ENCODE results near the gene SESTD1. TPM values are rescaled to one million over a fixed set of nuclear protein-coding genes. Genes with fewer than 3 reads are reported as not detected.
"Not testable (repeated sequence)": the region's sequence is repeated elsewhere in the genome, so short reads cannot be mapped to it uniquely, and the experiment has no call there.

SESTD1 gene
- total RNA-seq, 3 donors from 2014 or later = 54.1 to 137 (median 54.9) TPM

DNA sequence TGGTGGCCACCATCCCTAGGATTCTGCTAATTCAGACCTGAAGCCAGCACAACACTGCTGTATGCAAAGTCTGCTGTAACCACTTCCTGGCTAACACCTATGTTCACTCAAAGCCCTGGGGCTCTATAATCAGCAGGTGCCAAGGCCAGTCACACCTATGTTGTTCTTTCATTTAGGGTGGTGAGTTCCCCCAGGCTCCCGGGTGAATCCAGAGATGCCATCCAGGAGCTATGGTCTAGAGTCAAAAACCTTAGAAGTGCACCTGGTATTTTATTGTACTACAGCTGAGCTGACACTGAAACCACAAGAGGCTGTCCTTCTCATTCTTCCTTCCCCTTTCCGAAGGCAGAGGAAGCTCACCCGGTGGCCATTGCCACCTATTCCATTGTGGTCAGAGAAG lies 168.5 kb downstream of the SESTD1 start:
- TF ChIP-seq, protein P1, sequence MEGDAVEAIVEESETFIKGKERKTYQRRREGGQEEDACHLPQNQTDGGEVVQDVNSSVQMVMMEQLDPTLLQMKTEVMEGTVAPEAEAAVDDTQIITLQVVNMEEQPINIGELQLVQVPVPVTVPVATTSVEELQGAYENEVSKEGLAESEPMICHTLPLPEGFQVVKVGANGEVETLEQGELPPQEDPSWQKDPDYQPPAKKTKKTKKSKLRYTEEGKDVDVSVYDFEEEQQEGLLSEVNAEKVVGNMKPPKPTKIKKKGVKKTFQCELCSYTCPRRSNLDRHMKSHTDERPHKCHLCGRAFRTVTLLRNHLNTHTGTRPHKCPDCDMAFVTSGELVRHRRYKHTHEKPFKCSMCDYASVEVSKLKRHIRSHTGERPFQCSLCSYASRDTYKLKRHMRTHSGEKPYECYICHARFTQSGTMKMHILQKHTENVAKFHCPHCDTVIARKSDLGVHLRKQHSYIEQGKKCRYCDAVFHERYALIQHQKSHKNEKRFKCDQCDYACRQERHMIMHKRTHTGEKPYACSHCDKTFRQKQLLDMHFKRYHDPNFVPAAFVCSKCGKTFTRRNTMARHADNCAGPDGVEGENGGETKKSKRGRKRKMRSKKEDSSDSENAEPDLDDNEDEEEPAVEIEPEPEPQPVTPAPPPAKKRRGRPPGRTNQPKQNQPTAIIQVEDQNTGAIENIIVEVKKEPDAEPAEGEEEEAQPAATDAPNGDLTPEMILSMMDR (IDR thresholded peaks at IDR 0.05) = no peak
- H3K4me1 ChIP-seq = no peaks in the 10 kb centered on the region
- peaks cover 4 to 8% of the 10 kb centered on the region in 2 donors for H3K9me3 ChIP-seq
- no peaks in the 10 kb centered on the region for H3K36me3 ChIP-seq
- no peak overlapping the region for H3K27ac ChIP-seq
- no peak overlapping the region for H3K4me3 ChIP-seq
- no peaks in the 10 kb centered on the region for H3K27me3 ChIP-seq
- intact Hi-C loops (cut with DNase I; ENCODE audit: low total_unique reads) = no loop called here
- no peak for DNase-seq (ENCODE audit: low spot score in 2 of 2)

DNA sequence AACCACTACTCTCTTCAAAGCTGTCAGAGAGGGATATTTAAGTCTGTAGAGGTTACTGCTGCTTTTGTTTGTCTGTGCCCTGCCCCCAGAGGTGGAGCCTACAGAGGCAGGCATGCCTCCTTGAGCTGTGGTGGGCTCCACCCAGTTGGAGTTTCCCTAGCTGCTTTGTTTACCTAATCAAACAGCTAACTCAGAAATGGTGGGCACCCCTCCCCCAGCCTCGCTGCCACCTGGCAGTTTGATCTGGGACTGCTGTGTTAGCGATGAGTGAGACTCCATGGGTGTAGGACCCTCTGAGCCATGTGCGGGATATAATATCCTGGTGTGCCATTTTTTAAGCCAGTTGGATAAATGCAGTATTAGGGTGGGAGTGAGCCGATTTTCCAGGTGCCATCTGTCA lies 171.7 kb downstream of the SESTD1 start:
- intact Hi-C loops (cut with DNase I; ENCODE audit: low total_unique reads); DNase-seq (ENCODE audit: low spot score in 2 of 2); H3K9me3 ChIP-seq: not testable (repeated sequence)

DNA sequence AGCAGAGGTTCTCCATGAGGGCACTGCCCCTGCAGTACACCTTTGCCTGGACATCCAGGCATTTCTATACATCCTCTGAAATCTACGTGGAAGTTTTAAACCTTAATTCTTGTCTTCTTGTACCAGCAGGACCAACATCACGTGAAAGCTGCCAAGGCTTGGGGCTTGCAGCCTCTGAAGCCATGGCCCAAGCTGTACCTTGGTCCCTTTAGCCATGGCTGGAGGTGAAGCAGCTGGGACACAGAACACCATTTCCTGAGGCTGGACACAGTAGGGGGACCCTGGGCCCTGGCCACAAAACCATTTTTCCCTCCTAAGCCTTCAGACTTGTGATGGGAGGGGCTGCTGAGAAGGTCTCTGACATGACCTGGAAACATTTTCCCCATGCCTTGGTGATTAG lies 181.9 kb downstream of the SESTD1 start:
- H3K4me3 ChIP-seq = no peak overlapping the region
- peaks cover 0 to 5% of the 10 kb centered on the region in 2 donors for H3K9me3 ChIP-seq
- intact Hi-C loops (cut with DNase I; ENCODE audit: low total_unique reads) = no loop called here
- H3K27me3 ChIP-seq = no peaks in the 10 kb centered on the region
- H3K36me3 ChIP-seq = no peaks in the 10 kb centered on the region
- H3K27ac ChIP-seq = no peak overlapping the region
- TF ChIP-seq POLR2A (IDR thresholded peaks at IDR 0.05) = no peak
- no peaks in the 10 kb centered on the region for H3K4me1 ChIP-seq
- DNase-seq (ENCODE audit: low spot score in 2 of 2) = no peak

More for the DNA sequence above, 171.7 kb downstream of the SESTD1 start:
- H3K27me3 ChIP-seq, H3K4me3 ChIP-seq, H3K27ac ChIP-seq, H3K36me3 ChIP-seq, H3K4me1 ChIP-seq: not testable (repeated sequence)

DNA sequence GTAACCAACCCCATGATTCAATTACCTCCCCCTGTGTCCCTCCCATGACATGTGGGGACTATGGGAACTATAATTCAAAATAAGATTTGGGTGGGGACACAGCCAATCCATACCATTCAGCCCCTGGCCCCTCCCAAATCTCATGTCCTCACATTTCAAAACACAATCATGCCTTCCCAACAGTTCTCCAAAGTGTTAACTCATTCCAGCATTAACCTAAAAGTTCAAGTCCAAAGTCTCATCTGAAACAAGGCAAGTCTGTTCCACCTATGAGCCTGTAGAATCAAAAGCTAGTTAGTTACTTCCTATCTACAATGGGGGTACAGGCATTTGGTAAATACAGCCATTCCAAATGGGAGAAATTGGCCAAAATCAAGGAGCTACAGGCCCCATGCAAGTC lies 182.7 kb downstream of the SESTD1 start:
- no peaks in the 10 kb centered on the region for H3K36me3 ChIP-seq
- intact Hi-C loops (cut with DNase I; ENCODE audit: low total_unique reads) = no loop called here
- no peaks in the 10 kb centered on the region for H3K27me3 ChIP-seq
- no peaks in the 10 kb centered on the region for H3K4me1 ChIP-seq
- TF ChIP-seq, protein P1 (IDR thresholded peaks at IDR 0.05) = no peak
- no peak for TF ChIP-seq POLR2AphosphoS5 (IDR thresholded peaks at IDR 0.05)
- TF ChIP-seq POLR2A (IDR thresholded peaks at IDR 0.05) = no peak
- DNase-seq (ENCODE audit: low spot score in 2 of 2) = no peak
- peaks cover 0 to 11% of the 10 kb centered on the region in 2 donors for H3K9me3 ChIP-seq
- no peak overlapping the region for H3K27ac ChIP-seq
- H3K4me3 ChIP-seq = no peak overlapping the region

- Histone ChIP-seq H3K27ac (no peak overlapping the region), H3K27me3 (no peaks in the 10 kb centered on the region), H3K9me3 (peaks cover 3 to 7% of the 10 kb centered on the region in 2 donors), H3K36me3 (no peaks in the 10 kb centered on the region), H3K4me1 (no peaks in the 10 kb centered on the region), H3K4me3 (no peak overlapping the region)
- intact Hi-C loops (cut with DNase I; ENCODE audit: low total_unique reads) = loop anchor here (10.0 kb wide), 1 partner anchor 818 kb away; no protein-coding TSS in a partner anchor
- TF ChIP-seq, protein P1 (IDR thresholded peaks at IDR 0.05) = no peak
- TF ChIP-seq POLR2AphosphoS5 (IDR thresholded peaks at IDR 0.05) = no peak
- TF ChIP-seq POLR2A (IDR thresholded peaks at IDR 0.05) = no peak
- no peak for DNase-seq (ENCODE audit: low spot score in 2 of 2)
Observed at GRCh38 chr2:179072527-179072926, 192.1 kb downstream of the SESTD1 start.

DNA sequence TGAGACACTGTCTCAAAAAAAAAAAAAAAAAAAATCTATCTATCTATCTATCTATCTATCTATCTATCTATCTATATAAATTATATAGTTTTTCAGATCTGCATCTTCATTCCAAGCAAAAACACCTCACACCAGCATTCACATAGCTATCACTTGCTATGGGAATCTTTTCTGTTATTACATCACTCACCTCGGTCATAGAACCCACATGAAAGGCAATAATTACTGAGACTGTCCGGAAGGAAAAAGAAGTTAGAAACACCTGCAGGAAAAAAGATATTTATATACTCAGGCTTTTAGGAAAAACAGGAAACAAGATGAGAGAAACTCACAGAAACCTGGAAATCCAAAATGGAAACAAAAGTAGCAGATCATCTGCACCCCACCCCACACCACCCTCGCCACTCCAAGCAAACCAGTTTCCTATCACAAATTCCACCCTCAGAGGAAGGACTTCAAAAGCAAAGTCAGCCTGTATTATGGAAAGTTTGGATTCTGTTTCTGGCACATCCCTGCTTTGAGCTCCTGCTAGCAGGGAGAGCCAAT lies 192.7 kb downstream of the SESTD1 start:
- no peaks in the 10 kb centered on the region for H3K36me3 ChIP-seq
- no peak for TF ChIP-seq POLR2A (IDR thresholded peaks at IDR 0.05)
- TF ChIP-seq POLR2AphosphoS5 (IDR thresholded peaks at IDR 0.05) = no peak
- TF ChIP-seq, protein P1 (IDR thresholded peaks at IDR 0.05) = no peak
- H3K4me1 ChIP-seq = no peaks in the 10 kb centered on the region
- peaks cover under 1 to 5% of the 10 kb centered on the region in 2 donors for H3K9me3 ChIP-seq
- no peak overlapping the region for H3K4me3 ChIP-seq
- no peak overlapping the region for H3K27ac ChIP-seq
- intact Hi-C loops (cut with DNase I; ENCODE audit: low total_unique reads) = loop anchor here (10.0 kb wide), 1 partner anchor 817 kb away; no protein-coding TSS in a partner anchor
- H3K27me3 ChIP-seq = no peaks in the 10 kb centered on the region
- DNase-seq (ENCODE audit: low spot score in 2 of 2) = no peak
